GF-D8 (cell line): ENCODE data around the gene KHDRBS1.
"Not testable (repeated sequence)": the region's sequence is repeated elsewhere in the genome, so short reads cannot be mapped to it uniquely, and the experiment has no call there.

Experiments
- DNase-seq: peaks from one replicate; lab custom pipeline; 2025; lab: John Stamatoyannopoulos, UW

The KHDRBS1 gene

DNA sequence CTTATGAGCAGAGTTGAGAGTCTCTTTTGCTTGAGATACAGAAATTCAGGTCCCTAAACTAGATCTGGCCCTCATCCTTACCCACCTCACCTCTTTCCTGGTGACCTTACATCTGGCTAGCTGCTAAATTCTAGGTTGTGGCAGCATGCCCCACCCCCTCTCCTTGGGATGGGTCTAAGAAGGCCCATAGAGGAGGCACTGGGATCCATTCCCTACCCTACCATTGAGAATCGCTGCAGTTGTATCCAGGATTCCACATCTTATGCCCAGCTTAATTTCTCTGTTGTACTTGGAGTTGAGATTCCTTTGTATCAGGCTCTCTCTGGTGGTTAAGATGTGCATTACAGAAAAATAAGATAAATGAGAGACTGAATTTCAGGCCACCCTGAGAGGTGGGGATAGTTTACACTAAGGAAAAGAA, 49.6 kb downstream of the KHDRBS1 start:
- DNase-seq, result no peak

GRCh38 chr1:32065613-32066488, 52.2 kb downstream of the KHDRBS1 start:
- DNase-seq, result not testable (repeated sequence)

DNA sequence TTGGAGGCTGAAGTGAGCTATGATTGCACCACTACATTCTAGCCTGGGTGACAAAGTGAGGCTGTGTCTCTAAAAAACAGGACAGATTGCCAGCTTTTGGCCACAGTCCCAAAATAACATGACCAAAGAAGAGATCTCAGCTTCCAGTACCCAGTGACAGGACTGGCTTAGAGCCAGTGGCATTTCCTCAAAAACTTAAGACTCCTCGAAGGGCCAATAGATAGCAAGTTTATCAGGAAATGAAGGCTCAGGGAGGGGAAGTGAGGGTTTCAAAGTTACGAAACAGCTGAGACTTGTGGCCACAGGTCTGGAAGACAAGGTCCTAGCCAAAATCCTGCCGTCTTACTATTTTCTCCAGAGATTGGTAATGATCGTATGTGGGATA, 52.8 kb downstream of the KHDRBS1 start:
- peak; percentile 99 for DNase-seq

- no peak for DNase-seq
Measured at GRCh38 chr1:32068957-32069588, 55.4 kb downstream of the KHDRBS1 start.

DNA sequence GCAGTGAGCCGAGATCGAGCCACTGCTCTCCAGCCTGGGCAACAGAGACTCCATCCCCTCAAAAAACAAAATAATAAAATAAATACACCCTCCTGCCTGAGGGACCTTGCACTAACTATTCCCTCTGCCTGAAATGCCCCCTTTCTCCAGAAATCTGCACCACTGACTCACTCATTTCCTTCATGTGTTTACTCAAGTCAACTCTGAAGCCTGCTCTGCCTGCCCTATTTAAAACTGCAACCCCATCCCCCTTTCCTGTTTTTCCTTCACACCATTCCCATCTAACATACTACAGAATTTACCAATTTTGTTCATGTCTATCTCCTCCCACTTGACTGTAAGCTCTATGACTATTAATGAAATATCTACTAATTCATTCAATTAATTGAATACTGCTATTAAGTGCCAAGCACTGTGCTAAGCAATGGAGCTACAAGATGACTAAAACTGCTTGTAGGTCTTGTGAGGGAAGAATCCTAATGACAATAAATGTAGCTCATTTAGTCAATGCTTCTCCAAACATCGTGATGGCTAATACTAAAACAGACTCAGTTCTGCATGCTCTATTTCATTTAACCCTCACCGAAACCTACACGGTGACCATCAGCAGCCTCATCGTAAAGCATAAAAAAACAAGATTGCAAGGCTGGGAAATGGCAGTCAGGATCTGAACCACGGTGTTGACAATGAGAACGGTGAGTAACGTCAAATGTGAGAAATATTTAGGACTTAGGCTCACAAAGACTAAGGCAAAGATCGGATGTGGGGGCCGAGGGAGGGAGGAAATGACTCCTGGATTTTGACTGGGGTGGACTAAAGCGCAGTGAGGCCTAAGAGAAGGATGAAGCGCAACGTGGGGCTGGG, 58.3 kb downstream of the KHDRBS1 start:
- no peak for DNase-seq

DNA sequence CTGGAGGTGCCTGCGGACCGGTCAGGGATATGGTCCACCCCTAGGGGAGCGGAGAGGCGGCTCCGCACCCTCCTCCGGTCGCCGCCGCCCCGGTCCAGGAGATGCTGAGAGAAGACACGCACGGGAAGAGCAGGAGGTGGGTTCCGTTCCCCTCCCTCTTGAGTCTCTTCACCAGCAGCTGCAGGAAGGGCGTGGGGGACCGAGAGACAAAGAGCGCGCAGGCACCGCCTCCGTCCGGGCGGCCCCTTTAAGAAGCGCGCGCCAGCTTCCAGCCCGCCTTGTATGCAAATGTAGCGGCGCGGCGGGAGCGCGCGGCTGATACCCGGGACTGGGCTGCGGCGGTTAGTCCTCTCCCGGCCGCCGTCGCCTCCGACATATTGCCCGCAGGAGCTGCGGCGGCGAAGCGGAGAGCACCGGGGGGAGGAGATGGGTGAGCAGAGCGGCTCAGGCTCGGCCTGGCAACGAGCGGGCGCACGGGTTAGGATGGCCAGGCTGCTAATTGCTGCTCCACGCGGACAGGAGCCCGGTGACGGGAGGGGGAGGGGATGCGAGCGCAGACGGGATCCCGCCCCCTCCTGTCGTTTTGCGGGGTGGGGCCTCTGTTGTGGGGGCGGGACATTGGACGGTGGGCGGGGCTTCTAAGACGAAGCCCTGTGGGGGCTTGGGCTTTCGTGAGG, 59.1 kb downstream of the KHDRBS1 start, which contains the start of gene TMEM39B:
Gene TMEM39B, plus strand, starts transcription at position 318 of the 677 bp plus-strand sequence. Its CDS starts 109 bp downstream, at position 427.
- peak; percentile 86 for DNase-seq

GRCh38 chr1:32073299-32074229, 59.9 kb downstream of the KHDRBS1 start:
- no peak for DNase-seq

- no peak for DNase-seq
Measured at GRCh38 chr1:32074841-32075240, 61.2 kb downstream of the KHDRBS1 start.

GRCh38 chr1:32077451-32077850, 63.8 kb downstream of the KHDRBS1 start:
- no peak for DNase-seq

GRCh38 chr1:32082022-32082421, 68.4 kb downstream of the KHDRBS1 start:
- DNase-seq, result peak; percentile 11

GRCh38 chr1:32086381-32086780, 72.7 kb downstream of the KHDRBS1 start:
- DNase-seq, result not testable (repeated sequence)

DNA sequence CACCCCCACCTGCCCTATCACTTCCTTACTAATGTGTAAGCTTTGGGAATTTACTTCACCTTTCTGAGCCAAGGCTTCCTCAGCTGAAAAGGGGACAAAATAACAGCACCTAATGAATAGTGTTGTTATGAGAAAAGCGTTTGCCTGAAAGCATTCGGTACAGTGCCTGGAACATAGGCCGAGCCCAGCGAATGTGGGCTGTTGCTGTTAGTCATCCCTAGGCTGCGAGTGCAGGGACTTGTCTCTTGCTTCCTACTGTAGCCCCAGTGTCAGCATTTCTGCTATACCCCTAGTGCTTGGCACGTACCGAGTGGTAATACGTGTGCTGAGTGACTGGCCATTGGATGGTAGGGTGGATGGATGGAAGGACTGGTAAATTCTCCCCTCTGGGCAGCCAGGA, 77.5 kb downstream of the KHDRBS1 start:
- no peak for DNase-seq

DNA sequence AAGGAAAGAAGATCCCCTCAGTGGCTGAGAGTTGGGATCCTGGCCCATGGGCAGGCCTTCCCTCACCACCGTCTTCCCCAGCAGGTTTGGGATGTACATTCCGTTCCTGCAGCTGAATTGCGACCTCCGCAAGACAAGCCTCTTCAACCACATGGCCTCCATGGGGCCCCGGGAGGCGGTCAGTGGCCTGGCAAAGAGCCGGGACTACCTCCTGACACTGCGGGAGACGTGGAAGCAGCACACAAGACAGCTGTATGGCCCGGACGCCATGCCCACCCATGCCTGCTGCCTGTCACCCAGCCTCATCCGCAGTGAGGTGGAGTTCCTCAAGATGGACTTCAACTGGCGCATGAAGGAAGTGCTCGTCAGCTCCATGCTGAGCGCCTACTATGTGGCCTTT, 77.9 kb downstream of the KHDRBS1 start:
- no peak for DNase-seq
